A549 (cell line): ENCODE data around the gene PRKN.

ENCODE experiments used
- CTCF ChIP-seq: fragments of >200 bp; sonication (Bioruptor Twin); formaldehyde crosslinking; IDR thresholded peaks from 3 replicates; pipeline ENCODE4 v1.5.1; 2016
- EP300 ChIP-seq, 2 experiments: fragments of >200 bp; sonication (Bioruptor Twin); formaldehyde crosslinking; IDR thresholded peaks; 2 replicates in 1 of 2; 3 replicates in 1 of 2; pipeline ENCODE4 v1.6.1; 2016 to 2017
- RFX5 ChIP-seq: fragments of 450-650 bp; IDR thresholded peaks from 2 replicates; pipeline ENCODE4 v1.7.1; 2014; ENCODE audit warnings: antibody characterized with exemption, mild to moderate bottlenecking, moderate library complexity
- SMC3 ChIP-seq: fragments of >200 bp; sonication (Bioruptor Twin); formaldehyde crosslinking; IDR thresholded peaks from 3 replicates; pipeline ENCODE4 v1.6.1; 2018; ENCODE audit warnings: inconsistent platforms

GRCh38 chr6:161631676-161632194, 1095.8 kb downstream of the PRKN start:
- TF ChIP-seq SMC3 (no peak), RFX5 (no peak), CTCF (no peak), EP300 (IDR thresholded peaks at IDR 0.05) (no peak)
